Bronchial epithelial cell (primary cell): ENCODE measurements around the gene ITLN2. TPM values are rescaled to one million over a fixed set of nuclear protein-coding genes. Genes with fewer than 3 reads are reported as not detected.
"Not testable (repeated sequence)": the region's sequence is repeated elsewhere in the genome, so short reads cannot be mapped to it uniquely, and the experiment has no call there.

Source experiments
- DNase-seq: peaks from one replicate; pipeline ENCODE4 v3.0.0-alpha.2; 2010; ENCODE audit warnings: low read depth
- FAIRE-seq: peaks from 2 replicates; lab custom pipeline; 2011; peaks lifted over from hg19 to GRCh38; lab: Jason Lieb, UNC
- H3K27me3 ChIP-seq: 2 replicates; pipeline ENCODE4 v1.5.1; 2011; ENCODE audit warnings: low read length; ENCODE audit not compliant: control insufficient read depth, insufficient read depth
- H3K36me3 ChIP-seq: 2 replicates; pipeline ENCODE4 v1.5.1; 2011; ENCODE audit warnings: low read length; ENCODE audit not compliant: control insufficient read depth, insufficient read depth
- H3K4me3 ChIP-seq: 2 replicates; pipeline ENCODE4 v1.5.1; 2011; ENCODE audit warnings: mild to moderate bottlenecking, low read depth, low read length, control low read depth
- total RNA-seq: library from RNA; depleted of rRNA; stranded (reverse); fragments of >200 nt; gene quantifications from 2 replicates; pipeline ENCODE4 v1.2.1, GENCODE V29; 2014
- TF ChIP-seq, protein P1 (sequence below): IDR thresholded peaks from 2 replicates; pipeline ENCODE4 v1.5.1; 2011; ENCODE audit warnings: mild to moderate bottlenecking, moderate library complexity, low read length, control low read depth, inconsistent platforms; ENCODE audit not compliant: insufficient read depth, severe bottlenecking

ITLN2 gene
- total RNA-seq, 1 donor from 2014 or later: 0.26 TPM

DNA sequence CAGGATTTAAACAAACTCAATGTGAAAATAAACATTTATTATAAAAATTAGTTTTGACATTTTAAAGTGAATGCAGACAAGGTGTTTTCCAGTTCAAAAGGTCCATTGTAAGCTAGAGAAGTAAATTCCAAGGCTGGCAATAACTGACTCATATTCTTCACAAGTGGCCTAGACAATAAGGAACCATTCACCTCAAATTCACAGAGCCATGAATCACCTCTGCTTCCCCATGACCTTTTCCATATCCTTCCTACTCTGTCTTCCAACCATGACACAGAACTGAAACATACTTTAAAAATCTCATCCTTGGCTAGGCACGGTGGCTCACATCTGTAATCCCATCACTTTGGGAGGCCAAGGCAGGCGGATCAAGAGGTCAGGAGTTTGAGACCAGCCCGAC is 41.6 kb upstream of the ITLN2 start:
- H3K27me3 ChIP-seq: no peaks in the 10 kb centered on the region
- TF ChIP-seq, protein P1, sequence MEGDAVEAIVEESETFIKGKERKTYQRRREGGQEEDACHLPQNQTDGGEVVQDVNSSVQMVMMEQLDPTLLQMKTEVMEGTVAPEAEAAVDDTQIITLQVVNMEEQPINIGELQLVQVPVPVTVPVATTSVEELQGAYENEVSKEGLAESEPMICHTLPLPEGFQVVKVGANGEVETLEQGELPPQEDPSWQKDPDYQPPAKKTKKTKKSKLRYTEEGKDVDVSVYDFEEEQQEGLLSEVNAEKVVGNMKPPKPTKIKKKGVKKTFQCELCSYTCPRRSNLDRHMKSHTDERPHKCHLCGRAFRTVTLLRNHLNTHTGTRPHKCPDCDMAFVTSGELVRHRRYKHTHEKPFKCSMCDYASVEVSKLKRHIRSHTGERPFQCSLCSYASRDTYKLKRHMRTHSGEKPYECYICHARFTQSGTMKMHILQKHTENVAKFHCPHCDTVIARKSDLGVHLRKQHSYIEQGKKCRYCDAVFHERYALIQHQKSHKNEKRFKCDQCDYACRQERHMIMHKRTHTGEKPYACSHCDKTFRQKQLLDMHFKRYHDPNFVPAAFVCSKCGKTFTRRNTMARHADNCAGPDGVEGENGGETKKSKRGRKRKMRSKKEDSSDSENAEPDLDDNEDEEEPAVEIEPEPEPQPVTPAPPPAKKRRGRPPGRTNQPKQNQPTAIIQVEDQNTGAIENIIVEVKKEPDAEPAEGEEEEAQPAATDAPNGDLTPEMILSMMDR: no peak
- DNase-seq (peak; percentile 97), FAIRE-seq (no peak)
- no peak overlapping the region for H3K4me3 ChIP-seq
- H3K36me3 ChIP-seq: peaks cover 28% of the 10 kb centered on the region

DNA sequence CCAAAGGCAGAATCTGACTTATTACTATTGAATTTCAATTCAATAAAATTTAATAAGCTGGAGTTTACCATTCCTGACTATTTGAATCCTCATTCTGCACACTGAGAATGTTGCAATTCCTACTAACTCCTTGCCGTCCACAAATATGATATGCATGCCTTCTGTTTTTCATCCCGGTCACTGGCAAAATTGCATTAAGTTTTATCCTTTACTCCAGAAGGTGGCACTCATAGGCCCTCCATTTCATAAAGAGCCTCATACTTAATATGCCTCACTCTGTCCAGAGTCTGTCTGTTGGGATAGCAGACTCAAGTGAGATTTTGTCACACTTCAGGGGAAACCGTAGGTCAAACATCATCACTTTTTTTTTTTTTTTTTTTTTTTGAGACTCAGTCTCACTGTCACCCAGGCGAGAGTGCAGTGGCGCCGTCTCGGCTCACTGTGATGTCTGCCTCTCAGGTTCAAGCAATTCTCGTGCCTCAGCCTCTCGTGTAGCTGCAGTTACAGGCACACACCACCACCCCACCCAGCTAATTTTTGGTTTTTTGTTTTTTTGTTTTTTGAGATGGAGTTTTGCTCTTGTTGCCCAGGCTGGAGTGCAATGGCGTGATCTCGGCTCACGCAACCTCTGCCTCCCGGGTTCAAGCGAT is 39.1 kb upstream of the ITLN2 start:
- H3K36me3 ChIP-seq: peaks cover 8% of the 10 kb centered on the region
- H3K4me3 ChIP-seq: no peak overlapping the region
- H3K27me3 ChIP-seq: no peaks in the 10 kb centered on the region
- TF ChIP-seq, protein P1: peak; percentile 24
- DNase-seq (no peak), FAIRE-seq (no peak)

- H3K4me3 ChIP-seq, DNase-seq, FAIRE-seq, H3K27me3 ChIP-seq, H3K36me3 ChIP-seq: not testable (repeated sequence)
These were observed 37.4 kb upstream of the ITLN2 start for GRCh38 chr1:160992036-160992435.

- peaks cover 3% of the 10 kb centered on the region for H3K36me3 ChIP-seq
- FAIRE-seq: no peak
- TF ChIP-seq, protein P1: no peak
- H3K27me3 ChIP-seq: no peaks in the 10 kb centered on the region
- H3K4me3 ChIP-seq: no peak overlapping the region
- DNase-seq: no peak
These were observed 32.9 kb upstream of the ITLN2 start for GRCh38 chr1:160987359-160988050.

- H3K4me3 ChIP-seq: no peak overlapping the region
- TF ChIP-seq, protein P1: no peak
- H3K36me3 ChIP-seq: peaks cover 3% of the 10 kb centered on the region
- DNase-seq: no peak
- no peaks in the 10 kb centered on the region for H3K27me3 ChIP-seq
- FAIRE-seq: no peak
These were observed 31.1 kb upstream of the ITLN2 start for GRCh38 chr1:160985723-160986122.

DNA sequence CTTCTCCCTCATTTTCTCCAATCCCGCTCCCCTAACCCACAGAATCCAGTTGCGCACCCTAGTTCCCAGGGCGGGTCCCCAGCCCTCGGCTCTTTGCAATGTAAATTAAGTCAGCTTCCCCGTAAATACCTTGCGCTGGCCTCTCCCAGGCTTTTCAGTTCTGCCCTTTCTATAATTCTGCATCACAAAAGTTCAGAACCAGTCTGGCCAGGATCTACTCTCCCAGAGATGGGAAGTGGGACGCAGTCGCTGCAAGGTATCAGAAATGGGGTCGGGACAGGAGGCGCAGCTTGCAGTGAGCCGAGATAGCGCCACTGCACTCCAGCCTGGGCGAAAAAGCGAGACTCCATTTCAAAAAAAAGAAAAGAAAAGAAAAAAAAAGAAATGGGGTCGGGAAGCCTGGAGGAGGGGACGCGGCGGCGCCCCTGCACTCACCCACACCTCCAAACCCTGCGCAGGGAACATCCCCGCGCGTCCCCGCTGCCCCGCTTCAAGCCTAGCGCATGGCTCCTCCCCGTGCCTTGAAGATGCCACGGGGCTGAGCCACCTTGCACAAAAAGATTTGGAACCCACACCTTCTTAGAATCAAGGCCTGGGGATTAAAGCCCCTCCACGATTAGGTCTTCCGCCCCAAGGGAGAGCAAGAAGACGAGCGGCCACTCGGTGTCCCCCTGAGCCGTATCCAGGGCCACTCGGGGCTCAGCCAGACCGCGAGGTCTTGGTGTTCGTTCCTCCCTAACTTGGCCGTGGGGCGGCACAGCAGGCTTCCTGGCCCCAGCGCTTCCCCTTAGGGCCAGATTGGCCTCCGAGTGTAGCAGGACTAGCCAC is 27.2 kb upstream of the ITLN2 start:
- no peak overlapping the region for H3K4me3 ChIP-seq
- no peaks in the 10 kb centered on the region for H3K36me3 ChIP-seq
- FAIRE-seq: no peak
- no peak for DNase-seq
- no peaks in the 10 kb centered on the region for H3K27me3 ChIP-seq
- TF ChIP-seq, protein P1: no peak
